Stimulated activated CD4-positive, alpha-beta T cell treated with anti-CD3 and anti-CD28 coated beads, Interleukin-1b, Interleukin-23, amount 100 ng/mL, for 24 hours (primary cell): Measurements from ENCODE around the gene RAB3B.

Source experiments
- DNase-seq, 4 experiments: peaks; one replicate each; pipeline ENCODE4 v3.0.0-alpha.2; 2020; ENCODE audit warnings: low read depth in 4 of 4, low spot score in 1 of 4

Gene RAB3B

GRCh38 chr1:51957618-51958017 is 32.9 kb downstream of the RAB3B start:
- DNase-seq, result no peak

GRCh38 chr1:51956528-51957509 is 33.7 kb downstream of the RAB3B start:
- DNase-seq, result no peak

DNA sequence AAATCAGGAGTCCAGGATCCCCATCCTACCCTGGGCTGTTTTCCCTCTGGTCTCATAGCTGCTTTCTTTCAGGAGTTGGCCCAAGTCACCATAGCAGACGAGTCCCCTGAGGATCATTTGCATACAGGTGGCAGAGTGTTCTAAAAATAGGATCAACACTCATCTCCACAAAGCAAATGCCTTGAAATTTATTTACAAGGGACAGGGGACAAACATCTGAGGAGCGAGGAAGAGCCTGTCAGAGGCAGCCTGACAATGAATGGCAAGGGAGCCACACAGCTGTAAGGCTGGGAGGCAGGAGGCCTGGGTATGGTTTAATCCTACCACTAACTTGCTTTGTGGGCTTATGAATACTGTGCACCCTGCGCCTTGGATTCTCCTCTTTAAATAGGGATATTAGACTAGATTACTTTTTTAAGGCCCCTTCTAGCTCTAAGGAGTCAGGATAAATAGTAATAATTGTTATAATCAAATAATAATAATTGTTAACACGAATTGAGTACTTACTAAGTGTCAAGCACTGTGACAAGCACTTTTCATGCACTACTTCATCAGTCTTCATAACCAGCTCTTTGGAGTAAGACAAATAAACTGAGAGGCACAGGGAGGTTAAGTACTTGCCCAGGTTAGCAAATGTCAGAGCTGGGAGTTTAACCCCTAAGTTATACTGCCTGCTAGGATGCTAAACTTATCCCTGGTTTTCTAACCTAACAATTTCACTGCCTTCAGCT is 34.5 kb downstream of the RAB3B start:
- no peak for DNase-seq

DNA sequence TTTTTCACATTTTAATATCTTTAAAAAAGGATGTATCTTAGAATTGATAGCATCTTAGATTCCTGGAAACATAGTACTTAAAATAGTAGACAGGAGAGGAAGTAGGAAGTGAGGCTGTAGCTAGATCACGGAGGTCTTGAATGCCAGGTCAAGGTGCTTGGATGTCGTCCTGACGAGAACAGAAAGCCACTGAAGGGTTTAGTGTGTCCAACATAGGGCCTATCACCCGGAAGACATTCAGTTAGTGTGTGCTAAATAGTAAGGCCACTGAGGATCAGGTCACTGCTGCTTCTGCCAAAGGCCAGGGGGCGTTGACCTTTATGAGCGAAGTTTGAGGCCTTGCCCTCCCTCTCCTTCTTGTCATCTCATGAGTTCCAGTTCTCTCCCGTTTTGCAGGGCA is 35.7 kb downstream of the RAB3B start:
- no peak for DNase-seq

- no peak for DNase-seq
These were observed 37.4 kb downstream of the RAB3B start for GRCh38 chr1:51953079-51953478.

- no peak for DNase-seq
These were observed 37.9 kb downstream of the RAB3B start for GRCh38 chr1:51952638-51953037.

DNA sequence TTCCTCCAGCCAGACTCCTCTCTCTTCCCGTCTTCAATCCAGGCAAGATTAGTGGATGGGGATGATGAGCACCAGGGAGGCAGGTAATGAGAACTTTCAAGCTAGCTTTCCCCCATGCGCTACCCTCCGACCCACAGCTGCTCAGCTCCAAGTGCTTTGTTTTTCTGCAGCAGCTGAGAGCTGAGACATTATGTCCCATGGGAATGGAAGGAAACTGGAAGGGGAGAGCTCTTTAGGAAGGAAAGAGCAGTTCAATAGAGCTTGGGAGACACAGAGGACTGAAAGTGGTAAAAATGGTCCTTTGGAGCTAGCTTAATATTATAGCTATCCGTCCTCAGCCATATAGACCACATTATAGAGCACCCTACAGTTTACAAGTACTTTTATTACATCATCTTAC is 39.8 kb downstream of the RAB3B start:
- DNase-seq, result no peak

DNA sequence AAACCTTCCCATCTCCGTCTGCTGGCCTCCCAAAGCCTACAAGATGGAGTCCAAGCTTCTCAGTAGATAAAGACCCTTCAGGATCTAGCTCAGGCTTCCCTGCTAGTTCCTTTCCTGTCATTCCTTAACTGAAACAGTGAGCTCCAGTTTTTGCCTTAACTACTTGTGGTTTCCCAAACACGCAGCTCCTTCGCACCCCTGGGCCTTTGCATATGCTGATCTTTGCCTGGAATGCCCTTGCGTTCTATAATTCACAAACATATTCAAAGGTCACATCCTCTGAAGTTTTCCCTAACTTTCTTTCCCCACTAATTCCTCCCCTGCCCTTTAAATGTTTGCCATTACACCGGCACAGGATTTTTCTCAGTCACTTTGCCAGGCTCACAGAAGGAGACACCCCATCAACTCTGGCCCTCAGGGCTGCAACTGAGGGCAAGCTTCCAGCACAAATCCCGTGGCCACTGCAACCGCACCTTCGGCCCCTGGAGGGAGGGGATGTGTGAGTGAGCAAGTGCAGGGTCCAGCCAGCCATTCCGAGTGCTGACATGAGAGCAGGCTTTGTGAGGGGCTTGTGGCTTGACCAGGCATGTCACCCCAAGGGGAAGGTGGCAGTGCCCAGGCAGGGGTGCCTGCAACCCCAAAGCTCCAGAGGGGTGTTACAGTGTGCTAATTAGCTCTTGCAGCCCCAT is 41.3 kb downstream of the RAB3B start:
- DNase-seq, result no peak

DNA sequence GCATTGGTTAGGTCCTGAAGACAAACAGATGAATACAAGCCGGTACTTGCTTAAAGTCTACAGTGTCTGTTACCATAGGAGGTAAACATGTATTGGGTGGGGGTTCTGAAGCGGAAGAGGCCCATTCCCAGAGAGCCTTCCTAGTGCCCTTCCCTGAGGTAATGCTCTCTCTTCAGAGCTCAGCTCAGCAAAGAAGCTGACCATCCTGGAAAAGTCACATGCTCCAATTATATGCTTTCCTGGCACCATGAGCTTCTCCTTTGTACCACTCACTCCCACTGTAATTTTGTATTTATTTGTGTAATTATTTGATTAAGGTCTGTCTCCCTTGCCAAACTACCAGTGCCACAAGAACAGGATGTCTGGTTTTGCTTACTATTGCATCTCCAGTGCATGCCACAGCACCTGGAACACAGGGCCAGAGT is 42.0 kb downstream of the RAB3B start:
- DNase-seq, result no peak

- DNase-seq, result no peak
These were observed 44.2 kb downstream of the RAB3B start for GRCh38 chr1:51946300-51946699.

- DNase-seq, result no peak
These were observed 44.9 kb downstream of the RAB3B start for GRCh38 chr1:51945591-51945990.

GRCh38 chr1:51942281-51942680 is 48.2 kb downstream of the RAB3B start:
- no peak for DNase-seq

- DNase-seq, result no peak
These were observed 49.0 kb downstream of the RAB3B start for GRCh38 chr1:51941528-51941927.

- DNase-seq, result no peak
These were observed 53.4 kb downstream of the RAB3B start for GRCh38 chr1:51937112-51937511.

DNA sequence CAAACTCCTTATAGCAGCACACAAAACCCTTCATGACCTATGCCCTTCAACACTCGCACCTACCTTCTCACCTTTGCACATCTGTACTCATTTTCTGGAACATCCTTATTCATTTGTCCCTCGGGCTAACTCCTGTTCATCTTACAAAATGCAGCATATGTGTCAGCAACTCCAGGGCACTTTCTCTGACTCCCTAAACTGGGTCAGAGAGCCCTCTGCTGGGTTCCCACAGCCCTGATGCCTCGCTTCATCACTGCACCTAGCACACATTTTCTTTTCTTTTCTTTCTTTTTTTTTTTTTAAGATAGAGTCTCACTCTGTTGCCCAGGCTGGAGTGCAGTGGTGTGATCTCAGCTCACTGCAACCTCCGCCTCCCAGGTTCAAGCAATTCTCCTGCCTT is 54.0 kb downstream of the RAB3B start:
- DNase-seq, result no peak

DNA sequence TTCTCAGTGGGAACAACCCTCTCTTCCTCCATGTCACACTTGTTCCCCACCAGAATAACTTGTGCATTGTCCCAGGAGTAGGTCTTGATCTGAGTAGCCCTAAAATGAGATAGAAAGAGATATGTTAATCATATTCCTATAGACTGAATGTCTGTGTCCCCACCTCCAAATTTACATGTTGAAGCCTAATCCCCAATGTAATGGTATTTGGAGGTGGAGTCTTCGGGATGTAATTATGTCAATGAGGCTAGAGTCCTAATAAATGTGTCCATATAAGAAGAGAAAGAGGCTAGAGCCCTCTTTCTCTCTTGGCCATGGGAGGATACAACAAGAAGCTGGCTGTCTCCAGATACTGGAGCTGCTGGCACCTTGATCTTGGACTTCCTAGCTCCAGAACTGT is 57.2 kb downstream of the RAB3B start:
- no peak for DNase-seq

DNA sequence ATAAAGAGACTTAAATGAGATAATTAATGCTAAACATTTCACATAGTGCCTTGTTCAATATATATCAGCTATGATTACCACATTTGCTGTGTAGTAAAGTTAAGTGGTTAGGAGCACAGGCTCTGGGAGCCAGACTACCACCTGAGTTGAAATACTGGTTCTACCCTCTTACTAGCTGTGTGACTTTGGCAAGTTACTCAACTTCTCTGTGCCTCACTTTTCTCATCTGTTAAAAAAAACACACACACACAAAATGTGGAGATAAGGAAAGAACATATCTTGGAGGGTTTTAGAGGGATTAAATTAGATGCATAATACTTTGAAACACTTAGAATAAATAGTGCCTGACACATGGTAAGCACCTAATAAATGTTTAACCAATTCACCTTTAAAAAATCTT is 60.2 kb downstream of the RAB3B start:
- DNase-seq, result no peak

DNA sequence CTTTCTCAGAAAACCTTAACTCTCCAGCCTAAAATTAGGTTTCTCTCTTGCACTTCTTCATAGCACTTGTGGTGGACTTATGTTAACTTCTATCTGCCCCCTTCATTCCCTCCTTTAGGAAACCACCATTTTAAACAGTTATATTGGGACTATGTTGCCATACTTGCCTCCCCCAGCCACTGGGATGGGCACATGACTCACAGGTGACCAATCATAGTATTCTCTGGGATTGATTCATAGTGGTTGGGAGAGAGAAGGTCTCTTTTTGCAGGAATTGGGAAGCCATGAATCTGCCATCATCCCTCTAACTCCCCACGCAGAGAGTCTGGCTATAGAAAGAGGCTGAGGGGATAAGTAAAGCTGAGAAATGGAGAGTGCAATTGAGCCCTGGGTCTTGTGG is 61.6 kb downstream of the RAB3B start:
- DNase-seq, result no peak

GRCh38 chr1:51927029-51927428 is 63.5 kb downstream of the RAB3B start:
- no peak for DNase-seq

DNA sequence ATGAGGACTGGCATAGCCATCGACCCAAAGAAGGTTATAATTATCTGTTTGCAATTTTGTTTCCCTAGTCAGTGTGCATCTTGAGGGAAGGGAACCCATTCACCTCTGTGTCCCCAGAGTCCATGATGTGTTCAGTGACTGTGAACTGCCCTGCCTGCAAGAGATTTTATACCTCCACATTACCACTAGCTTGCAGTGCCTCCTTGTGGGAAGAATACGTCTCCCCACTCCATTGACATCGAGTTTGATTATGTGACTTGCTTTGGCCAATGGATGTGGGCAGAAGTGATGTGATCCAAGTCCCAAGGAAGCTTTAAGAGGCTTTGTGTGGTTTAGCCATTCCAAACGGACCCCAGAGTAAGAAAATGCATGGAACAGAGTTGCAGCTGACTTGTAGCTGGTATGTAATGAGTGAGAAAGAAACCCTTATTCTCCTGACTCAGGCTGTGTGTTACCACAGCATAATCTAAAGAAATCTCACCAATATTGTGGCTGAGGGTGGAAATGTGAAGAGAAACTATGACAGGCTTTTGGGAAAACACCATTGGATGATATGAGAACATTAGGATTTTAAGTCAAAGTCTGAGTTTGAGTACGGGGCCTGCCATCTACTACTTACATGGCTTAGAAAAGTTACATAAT is 64.2 kb downstream of the RAB3B start:
- DNase-seq, result no peak

DNA sequence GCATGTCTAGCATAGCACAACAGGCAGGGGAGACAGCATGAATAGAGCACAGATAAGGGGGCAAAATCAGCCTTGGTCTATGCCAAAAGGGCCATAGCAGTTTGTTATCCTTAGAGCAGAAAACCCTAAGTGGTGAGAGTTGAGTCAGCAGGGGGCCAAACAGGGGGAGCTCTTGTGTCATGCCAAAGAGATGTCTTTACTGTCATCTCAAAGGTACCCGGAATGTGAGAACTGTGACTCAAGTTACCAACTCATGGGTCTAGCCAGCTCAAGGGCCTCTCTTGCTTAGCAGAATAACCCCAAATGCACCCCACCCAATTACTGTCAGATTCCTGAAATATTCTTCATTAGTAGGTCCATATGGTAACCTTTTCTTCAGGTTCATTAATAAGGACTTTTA is 66.0 kb downstream of the RAB3B start:
- DNase-seq, result peak in 2 of 4 experiments; percentile 2 to 28
